ENCODE data around the gene TBC1D10A.

Gene TBC1D10A

GRCh38 chr22:30245181-30245984 lies 81.4 kb downstream of the TBC1D10A start:
- Histone ChIP-seq H3K27me3 (ENCODE audit: control insufficient read depth in 5 of 5, insufficient read depth in 4 of 5, low read length in 5 of 5) (peaks cover 41 to 69% (median 55%) of the 10 kb centered on the region in 5 donors), H3K4me3 (ENCODE audit: low read depth in 1 of 5, low read length in 5 of 5) (peak overlapping the region in 1 of 5 donors; percentile 63), H3K9ac (ENCODE audit: low read length in 5 of 5) (no peak overlapping the region), H3K9me3 (ENCODE audit: control insufficient read depth in 5 of 5, low read length in 5 of 5) (no peaks in the 10 kb centered on the region), H3K27ac (ENCODE audit: low read depth, low read length) (no peak overlapping the region), H3K4me1 (ENCODE audit: control insufficient read depth in 5 of 5, insufficient read depth in 5 of 5, low read length in 5 of 5) (peaks cover 0 to 32% (median 19%) of the 10 kb centered on the region in 5 donors), H3K36me3 (ENCODE audit: control insufficient read depth in 5 of 5, insufficient read depth in 5 of 5, low read length in 5 of 5) (peaks cover 0 to 3% (median 0%) of the 10 kb centered on the region in 5 donors)

GRCh38 chr22:30244641-30245040 lies 82.1 kb downstream of the TBC1D10A start:
- peaks cover 0 to 3% (median 0%) of the 10 kb centered on the region in 5 donors for H3K36me3 ChIP-seq (ENCODE audit: control insufficient read depth in 5 of 5, insufficient read depth in 5 of 5, low read length in 5 of 5)
- H3K4me3 ChIP-seq (ENCODE audit: low read depth in 1 of 5, low read length in 5 of 5) = no peak overlapping the region
- H3K27ac ChIP-seq (ENCODE audit: low read depth, low read length) = no peak overlapping the region
- no peak overlapping the region for H3K9ac ChIP-seq (ENCODE audit: low read length in 5 of 5)
- no peaks in the 10 kb centered on the region for H3K9me3 ChIP-seq (ENCODE audit: control insufficient read depth in 5 of 5, low read length in 5 of 5)
- H3K27me3 ChIP-seq (ENCODE audit: control insufficient read depth in 5 of 5, insufficient read depth in 4 of 5, low read length in 5 of 5) = peaks cover 40 to 63% (median 55%) of the 10 kb centered on the region in 5 donors
- peaks cover 0 to 32% (median 19%) of the 10 kb centered on the region in 5 donors for H3K4me1 ChIP-seq (ENCODE audit: control insufficient read depth in 5 of 5, insufficient read depth in 5 of 5, low read length in 5 of 5)

- Histone ChIP-seq H3K27ac (ENCODE audit: low read depth, low read length) (no peak overlapping the region), H3K4me1 (ENCODE audit: control insufficient read depth in 5 of 5, insufficient read depth in 5 of 5, low read length in 5 of 5) (peaks cover 0 to 27% (median 16%) of the 10 kb centered on the region in 5 donors), H3K4me3 (ENCODE audit: low read depth in 1 of 5, low read length in 5 of 5) (no peak overlapping the region), H3K9ac (ENCODE audit: low read length in 5 of 5) (no peak overlapping the region), H3K9me3 (ENCODE audit: control insufficient read depth in 5 of 5, low read length in 5 of 5) (no peaks in the 10 kb centered on the region), H3K36me3 (ENCODE audit: control insufficient read depth in 5 of 5, insufficient read depth in 5 of 5, low read length in 5 of 5) (peaks cover 0 to 3% (median 0%) of the 10 kb centered on the region in 5 donors), H3K27me3 (ENCODE audit: control insufficient read depth in 5 of 5, insufficient read depth in 4 of 5, low read length in 5 of 5) (peaks cover 36 to 63% (median 50%) of the 10 kb centered on the region in 5 donors)
Measured at GRCh38 chr22:30244066-30244465, 82.7 kb downstream of the TBC1D10A start.

- Histone ChIP-seq H3K27ac (ENCODE audit: low read depth, low read length) (no peak overlapping the region), H3K9me3 (ENCODE audit: control insufficient read depth in 5 of 5, low read length in 5 of 5) (no peaks in the 10 kb centered on the region), H3K27me3 (ENCODE audit: control insufficient read depth in 5 of 5, insufficient read depth in 4 of 5, low read length in 5 of 5) (peaks cover 33 to 65% (median 46%) of the 10 kb centered on the region in 5 donors), H3K9ac (ENCODE audit: low read length in 5 of 5) (no peak overlapping the region), H3K4me3 (ENCODE audit: low read depth in 1 of 5, low read length in 5 of 5) (no peak overlapping the region), H3K4me1 (ENCODE audit: control insufficient read depth in 5 of 5, insufficient read depth in 5 of 5, low read length in 5 of 5) (peaks cover 0 to 27% (median 16%) of the 10 kb centered on the region in 5 donors), H3K36me3 (ENCODE audit: control insufficient read depth in 5 of 5, insufficient read depth in 5 of 5, low read length in 5 of 5) (peaks cover 0 to 3% (median 0%) of the 10 kb centered on the region in 5 donors)
Measured at GRCh38 chr22:30243661-30244060, 83.1 kb downstream of the TBC1D10A start.

Data from subcutaneous abdominal adipose tissue (tissue), 5 donors.